Occipital lobe (tissue), 2 donors: ENCODE data around the gene RHEB. TPM values are rescaled to one million over a fixed set of nuclear protein-coding genes. Genes with fewer than 3 reads are reported as not detected.

Source experiments
- DNase-seq: peaks from one replicate; lab custom pipeline; 2025; lab: John Stamatoyannopoulos, UW
- total RNA-seq: library from RNA; depleted of rRNA; stranded (reverse); fragments of >200 nt; gene quantifications from one replicate; pipeline ENCODE4 v1.2.3, GENCODE V29; 2014

Gene RHEB
- total RNA-seq, 1 donor from 2014 or later, result 83.9 TPM

DNA sequence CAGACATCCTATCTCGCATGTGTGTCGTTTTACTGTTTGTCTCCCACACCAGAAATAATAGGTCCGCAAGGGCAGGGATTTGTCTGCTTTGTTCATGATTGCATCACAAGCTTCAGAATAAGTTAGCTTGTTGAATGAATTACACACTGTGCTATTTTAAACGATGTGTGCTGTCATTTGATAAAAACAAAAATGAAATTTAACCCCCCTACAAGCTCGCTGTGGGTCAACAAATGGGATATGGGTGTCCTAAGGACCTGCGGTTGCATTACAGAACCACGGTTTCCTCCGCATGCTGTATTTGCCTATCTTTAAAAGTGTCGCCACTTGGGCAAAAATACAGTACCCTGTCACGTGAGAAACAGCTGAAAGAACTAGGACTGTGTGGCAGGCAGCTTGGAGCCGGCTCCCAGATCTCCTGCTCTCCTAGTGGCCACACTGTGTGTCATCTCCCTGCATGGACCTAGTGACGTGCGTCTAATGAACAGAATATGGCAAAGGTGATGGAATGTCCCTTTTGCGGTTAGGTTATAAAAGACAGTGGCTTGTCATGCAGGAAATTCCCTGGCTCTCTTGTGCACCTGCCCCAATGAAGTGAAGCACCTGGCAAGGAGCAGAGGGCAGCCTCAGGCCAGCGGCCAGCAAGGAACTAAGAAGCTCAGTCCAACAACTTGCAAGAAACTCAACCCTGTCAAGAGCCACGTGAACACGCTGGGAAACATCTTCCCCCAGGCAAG is 46.9 kb downstream of the RHEB start:
- no peak for DNase-seq

DNA sequence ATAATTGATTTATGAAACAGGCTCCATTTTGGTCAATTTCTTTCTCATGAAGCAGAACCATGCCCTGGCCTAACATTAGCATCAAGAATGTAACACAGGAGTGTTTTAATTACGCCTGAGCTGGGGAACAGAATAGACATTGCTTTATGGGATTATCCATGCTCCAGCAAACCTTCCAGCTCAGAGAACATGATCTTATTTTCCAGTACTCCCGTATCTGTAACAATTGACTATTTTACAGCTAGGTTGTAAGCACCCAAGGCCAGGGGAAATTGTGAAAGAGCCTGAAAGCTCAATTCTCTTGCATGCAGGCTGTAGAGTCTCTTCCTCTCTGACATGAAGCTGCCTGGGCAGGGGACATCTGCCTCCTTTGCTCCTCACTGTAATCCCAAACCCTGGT is 49.0 kb downstream of the RHEB start:
- DNase-seq, result no peak

- DNase-seq, result no peak
Measured at GRCh38 chr7:151469281-151469680, 50.4 kb downstream of the RHEB start.

- DNase-seq, result no peak
Measured at GRCh38 chr7:151468217-151469018, 51.3 kb downstream of the RHEB start.

GRCh38 chr7:151465169-151465568 is 54.5 kb downstream of the RHEB start:
- DNase-seq, result no peak

DNA sequence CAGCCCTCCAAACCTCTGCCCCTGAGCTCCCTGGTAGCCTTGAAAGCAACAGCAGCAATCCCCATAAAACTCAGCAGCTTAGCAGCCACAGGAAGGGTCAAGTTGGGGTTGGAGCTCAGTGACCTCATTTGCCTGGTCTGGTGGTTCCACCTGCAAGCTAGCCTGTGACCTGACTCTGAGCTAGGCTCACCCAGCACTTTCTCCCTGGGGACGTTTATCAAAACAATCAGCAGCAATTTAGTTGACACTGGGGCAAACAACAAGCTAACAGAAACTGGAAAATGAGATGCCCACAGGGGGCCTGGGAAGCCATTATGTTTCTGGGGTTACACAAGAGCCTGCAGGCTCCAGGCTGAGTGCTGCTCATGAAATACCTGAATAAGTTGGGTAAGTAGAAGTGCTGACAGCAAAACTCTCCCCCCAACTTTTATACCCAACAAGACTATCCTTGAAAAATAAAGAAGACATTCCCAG is 57.4 kb downstream of the RHEB start:
- no peak for DNase-seq

DNA sequence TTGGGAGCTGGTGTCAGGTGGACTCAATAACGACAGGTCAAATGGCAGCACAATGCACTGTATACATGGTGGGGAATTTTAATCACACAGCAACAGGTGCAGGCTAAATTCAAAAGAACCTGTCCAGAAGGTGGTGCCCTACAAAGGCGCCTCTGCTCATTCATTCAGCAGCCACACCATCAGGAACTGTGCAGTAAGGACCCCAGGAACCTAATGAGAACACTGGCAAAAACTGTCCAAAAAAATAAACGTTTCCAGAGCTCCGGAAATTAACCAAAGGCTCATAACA is 57.8 kb downstream of the RHEB start:
- DNase-seq, result no peak

DNA sequence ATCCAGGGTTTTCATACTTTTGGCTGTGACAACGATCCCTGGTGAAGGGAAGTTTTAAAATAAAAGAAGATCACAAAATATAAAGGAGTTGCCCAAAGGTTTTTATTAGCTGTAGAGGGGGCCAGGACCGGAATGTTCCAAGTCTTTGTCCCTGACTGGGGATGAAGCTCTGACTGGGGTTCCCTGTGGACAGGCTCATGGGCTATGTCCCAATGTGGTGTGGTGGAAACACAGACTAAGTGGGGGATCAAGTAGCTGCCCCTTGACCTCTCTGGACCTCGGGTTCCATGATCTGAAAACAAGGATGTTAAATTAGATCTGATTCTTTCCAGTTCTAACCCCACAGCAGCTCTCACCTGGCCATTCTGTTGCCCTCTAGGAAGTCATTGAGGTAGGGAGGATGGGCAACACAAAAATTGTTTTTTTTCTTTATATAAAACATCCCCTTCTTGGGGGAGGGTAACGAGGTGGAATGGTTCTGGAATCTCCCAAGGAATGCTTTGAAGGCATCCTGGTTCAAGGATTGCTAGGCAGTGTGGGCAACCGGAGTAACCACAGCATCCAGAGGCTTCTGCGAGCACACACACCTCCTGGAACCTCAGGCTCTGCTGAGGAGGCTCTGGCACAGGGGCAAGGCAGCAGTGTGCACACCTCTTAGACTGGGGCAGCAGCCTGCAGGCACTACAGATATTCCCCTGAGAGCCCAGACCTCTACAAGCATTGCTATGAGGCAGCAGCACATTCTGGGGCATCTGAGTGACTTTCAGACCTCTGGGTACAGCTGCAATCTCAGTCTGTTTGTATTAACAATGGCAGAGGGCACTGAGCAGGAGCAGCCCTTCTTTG is 58.4 kb downstream of the RHEB start:
- no peak for DNase-seq

- no peak for DNase-seq
Measured at GRCh38 chr7:151460474-151460855, 59.2 kb downstream of the RHEB start.

- DNase-seq, result peak; percentile 55
Measured at GRCh38 chr7:151459726-151460473, 59.8 kb downstream of the RHEB start.

DNA sequence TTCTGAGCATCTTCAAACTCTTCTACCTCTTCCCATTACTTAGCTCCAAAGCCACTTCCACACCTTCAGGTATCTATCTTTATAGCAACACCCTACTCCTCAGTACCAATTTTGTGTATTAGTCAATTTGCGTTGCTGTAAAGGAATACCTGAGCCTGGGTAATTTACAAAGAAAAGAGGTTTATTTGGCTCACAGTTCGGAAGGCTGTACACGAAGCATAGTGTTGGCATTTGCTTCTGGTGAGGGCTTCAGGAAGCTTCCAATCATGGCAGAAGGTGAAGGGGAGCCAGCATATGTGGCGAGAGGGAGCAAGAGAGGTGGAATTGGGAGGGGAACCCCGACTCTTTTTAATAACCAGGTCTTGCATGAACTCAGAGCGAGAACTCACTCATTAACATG is 62.2 kb downstream of the RHEB start:
- no peak for DNase-seq

DNA sequence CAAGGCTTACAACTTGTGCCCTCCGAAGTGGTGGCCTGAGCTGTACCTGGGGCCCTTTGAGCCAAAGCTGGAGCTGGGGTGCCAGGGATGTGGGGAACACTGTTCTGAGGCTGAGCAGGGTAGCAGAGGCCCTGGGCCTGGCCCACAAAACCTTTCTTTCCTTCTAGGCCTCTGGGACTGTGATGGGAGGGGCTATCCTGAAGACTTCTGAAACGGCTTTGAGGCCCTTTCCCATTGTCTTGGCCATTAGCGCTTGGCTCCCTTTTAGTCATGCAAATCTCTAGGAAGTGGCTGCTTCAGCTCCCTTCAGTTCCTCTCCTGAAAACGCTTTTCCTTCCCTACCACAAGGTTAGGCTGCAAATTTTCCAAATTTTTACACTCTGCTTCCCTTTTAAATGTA is 62.9 kb downstream of the RHEB start:
- DNase-seq, result no peak

DNA sequence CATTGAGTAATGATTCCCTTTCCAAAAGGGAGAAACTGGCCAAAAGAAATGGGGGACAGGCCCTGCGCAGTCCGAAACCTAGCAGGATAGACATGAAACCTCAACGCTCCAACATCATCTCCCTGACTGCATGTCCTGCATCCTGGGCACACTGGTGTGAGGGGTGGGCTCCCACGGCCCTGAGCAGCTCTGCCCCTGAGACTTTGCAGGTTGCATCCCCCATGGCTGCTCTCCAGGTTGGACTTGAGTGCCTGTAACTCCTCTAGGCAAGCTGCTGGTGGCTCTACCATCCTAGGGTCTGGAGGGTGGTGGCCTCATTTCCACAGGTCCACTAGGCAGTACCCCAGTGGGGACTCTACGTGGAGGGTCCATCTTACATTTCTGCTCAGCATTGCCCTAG is 63.4 kb downstream of the RHEB start:
- DNase-seq, result no peak

DNA sequence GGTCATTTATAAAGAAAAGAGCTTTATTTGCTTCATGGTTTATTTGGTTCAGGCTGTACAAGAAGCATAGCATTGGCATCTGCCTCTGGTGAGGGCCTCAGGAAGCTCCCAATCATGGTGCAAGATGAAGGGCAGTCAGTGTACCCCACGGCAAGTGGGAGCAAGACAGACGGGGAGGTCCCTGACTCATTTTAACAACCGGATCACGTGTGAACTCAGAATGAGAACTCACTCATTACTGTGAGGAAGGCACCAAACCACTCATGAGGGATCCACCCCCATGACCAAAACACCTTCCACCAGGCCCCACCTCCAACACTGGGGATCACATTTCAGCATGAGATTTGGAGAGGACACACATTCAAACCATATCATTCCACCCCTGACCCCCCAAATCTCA is 64.0 kb downstream of the RHEB start:
- DNase-seq, result no peak

DNA sequence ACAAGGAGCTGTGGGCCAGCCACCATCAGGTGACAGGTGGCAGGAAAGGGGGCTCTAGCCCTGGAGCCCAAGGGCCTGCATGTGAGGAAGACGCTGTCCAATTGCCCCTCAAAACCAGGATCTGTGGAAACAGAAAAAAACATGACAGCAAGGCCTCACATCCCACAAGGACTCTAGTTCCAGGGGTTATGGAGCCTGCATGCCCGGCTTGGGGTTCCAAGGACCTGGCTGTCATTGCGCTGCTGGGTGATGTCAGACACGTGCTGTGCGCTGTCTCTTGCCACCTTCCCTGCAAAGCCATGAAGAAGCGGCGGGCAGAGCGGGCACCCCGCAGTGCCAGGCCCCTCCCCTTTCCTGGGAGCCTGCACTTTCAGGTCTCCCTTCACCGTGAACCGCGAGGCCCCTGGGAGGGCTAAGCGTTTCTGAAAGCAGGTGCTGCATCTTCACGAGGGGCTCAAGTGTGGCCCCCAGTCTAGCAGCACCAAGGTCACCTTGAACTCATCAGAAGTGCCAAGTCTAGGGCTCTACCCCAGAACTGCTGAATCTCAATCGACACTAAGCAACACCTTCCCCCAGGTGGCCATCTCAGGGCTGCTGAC is 64.7 kb downstream of the RHEB start:
- no peak for DNase-seq

DNA sequence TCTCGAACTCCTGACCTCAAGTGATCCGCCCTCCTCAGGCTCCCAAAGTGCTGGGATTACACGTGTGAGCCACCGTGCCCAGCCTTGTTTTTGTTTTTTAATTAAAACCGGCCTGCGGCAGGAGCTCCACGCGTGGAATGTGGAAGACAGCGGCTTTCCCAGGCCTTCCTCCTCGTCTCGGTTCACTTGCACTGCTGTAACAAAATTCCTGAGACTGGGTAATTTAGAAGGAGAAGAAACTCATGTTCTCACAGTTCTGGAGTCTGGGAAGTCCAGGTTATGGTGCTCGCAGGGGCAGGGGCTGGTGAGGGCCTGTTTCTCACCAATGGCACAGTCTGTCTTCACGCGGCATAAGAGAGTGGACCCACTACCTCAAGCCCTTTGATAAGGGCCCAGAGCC is 65.4 kb downstream of the RHEB start:
- no peak for DNase-seq

DNA sequence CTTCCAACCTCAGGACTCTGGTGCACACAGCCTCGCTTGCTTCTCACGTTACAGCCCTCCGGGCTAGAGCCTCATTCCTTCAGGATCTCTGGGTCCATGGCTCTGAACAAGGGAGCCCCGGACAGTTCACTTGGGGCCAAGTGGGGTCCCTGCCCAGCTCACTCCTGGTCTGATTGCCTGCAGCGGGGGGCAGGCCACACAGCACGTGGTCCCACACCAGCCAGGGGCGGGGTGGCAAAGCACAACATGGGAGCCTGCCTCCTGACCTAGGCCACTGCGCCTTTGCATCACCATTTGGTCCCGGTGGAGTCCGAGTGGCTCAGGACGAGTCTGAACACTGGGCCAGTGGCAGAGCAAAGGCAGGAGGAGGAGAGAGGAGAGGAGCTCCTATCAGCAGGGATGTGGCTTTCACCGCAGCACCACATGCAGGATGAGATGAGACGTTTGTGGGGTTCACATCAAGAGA is 66.3 kb downstream of the RHEB start:
- no peak for DNase-seq

DNA sequence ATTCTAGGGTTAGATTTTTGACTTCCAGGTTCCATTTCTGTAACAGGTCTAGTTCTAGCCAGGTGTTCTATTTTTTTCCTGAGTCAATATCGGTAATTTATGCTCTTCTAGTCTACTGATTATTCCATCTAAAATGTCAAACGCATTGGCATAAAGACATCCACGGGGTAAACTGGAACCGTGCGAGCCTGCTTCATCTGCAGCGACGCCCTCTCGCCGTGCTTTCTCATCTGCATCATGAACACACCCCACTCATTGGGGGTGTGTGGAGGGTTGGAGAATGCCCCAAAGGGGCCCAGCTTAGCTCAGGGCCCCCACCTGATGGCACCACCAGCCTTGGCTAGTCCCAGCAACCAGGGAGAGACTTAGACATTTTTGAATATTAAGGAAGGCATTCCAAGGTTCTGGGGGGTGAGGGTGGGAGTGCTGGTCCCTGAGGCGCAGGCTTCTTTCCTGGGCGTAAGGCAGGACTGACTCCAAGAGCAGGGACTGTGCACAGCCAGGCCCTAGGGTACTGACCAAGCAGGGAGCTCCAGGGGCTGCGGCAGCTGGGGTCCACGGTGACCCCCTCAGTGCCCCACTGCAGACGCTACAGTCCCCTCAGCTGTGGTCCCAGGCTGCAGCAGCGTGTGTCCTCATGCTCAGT is 66.9 kb downstream of the RHEB start:
- no peak for DNase-seq

GRCh38 chr7:151451626-151452571 is 67.8 kb downstream of the RHEB start:
- no peak for DNase-seq
